RCC 7860 (cell line): ENCODE results near the gene COP1.

ENCODE experiments used
- DNase-seq: peaks from one replicate; pipeline ENCODE4 v3.0.0-alpha.2; 2015; ENCODE audit warnings: low spot score
- FAIRE-seq: peaks from 2 replicates; lab custom pipeline; 2012; peaks lifted over from hg19 to GRCh38; lab: Jason Lieb, UNC

The COP1 gene

DNA sequence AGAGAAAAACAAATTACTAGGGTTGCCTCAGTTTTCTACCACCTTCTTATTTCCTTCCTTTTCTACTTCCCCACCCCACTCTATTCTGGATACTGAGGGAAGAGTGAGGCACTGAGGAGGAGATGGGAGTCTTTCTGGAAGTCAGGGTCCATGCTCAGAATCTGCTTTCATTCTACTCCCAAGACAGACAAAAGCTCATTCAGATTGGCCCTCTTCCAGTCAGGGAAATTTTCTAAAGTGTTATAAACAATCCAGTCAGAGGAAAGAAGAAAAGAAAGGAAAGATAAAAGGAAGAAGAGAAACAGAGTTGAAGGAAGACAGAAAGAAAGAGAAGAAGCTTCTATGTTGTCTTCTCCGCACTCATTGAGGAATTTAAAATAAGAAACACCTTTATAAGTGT, 228.6 kb downstream of the COP1 start:
- no peak for DNase-seq
- FAIRE-seq = no peak

DNA sequence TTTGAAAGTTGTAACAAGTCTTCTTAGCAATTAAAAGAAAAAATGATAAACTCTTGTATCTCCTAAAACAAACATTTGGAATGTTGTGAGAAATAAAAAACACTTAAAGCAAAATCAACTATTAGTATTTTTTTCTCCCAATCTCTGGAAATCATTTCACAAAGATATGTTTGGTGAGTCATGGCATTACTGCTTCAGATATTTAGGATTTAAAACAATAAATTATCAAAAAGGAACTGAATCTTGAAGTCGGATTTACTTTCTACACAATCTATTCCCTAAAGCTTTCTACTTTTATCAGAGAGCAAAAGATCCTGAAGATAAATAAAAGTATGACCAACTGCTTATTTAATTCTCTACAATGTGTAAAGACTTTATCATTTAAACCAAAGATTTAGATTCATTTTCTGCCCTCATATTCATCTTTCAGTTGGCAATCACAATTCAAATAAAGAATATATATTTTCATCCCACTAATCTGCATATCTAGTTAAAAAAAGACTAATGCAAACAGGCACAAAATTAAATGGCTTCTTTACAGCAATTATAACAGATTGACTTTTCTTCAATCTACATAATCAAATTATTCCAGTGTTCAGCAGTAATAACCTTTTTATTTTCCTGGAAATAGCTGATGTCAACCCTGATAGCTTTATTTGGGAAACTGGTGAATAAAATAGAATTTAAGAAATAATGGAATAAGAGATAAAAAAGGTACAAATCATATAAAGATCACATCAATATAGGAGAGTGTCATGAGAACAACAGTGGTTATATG, 230.0 kb downstream of the COP1 start:
- FAIRE-seq (no peak), DNase-seq (no peak)

DNA sequence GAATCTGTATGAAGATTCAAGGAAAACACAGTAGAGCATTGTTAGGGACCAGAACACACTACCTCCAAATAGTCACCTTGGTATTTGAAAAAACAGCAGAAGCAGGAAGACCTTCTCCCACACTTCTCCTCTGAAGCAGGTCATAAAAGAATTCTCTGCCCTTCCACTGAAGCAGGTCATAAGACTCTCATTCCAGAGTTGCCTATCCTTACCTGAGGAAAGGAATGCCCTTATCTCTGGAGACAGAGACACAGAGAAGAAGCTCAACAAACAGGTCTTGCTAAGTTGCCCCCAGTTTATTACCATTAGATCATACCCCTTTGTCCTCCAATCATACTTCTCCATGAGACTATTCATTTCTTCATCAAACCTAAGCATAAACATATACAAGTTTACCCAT, 237.9 kb downstream of the COP1 start:
- FAIRE-seq (no peak), DNase-seq (no peak)

DNA sequence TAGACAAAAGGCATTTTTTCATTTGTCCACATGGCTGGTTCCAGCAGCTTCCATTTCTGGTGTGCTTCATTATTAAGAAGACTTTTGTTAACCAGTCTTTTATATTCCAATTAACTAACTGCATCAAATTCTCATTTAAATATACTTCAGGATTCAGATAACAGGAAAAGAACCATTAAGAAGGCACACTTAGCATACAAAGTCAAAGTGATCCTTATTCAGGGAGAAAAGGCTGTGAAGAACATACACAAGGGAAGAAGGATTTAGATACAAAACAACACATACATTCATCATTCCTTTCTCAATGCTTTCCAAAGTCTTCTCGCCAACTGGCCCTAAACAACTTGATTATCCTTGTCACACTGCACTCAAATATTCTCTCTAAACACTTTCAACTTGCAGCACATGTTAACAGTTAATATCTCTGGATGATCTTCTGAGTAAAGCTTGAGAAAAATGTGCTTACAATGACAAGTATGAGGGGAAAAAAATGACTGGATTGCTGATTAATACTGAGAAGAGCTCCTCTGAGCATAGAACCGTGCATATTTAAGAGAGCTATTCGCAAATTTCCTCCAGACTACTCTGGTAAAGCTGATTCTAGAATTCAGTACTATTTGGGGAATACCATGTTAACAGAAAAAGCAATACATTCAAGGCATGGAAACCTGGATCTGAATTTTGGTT, 238.5 kb downstream of the COP1 start:
- no peak for DNase-seq
- no peak for FAIRE-seq

DNA sequence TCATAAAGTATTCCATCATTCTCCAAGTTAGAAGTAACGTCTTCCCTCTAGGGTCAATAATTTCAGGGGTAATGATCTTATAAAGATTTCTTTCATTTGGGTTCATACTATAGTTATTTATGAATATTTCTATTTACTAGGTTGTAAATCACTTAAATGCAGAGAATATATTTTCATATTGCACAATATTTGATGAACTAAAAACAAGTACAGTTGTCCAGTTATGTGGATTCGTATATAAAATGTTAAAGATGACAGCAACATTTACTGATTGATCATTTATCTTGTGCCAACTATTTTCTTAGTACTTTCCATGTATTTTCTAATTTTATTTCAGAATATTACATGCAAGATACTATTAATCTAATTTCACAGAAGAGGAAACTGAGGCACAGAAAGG, 243.3 kb downstream of the COP1 start:
- no peak for FAIRE-seq
- DNase-seq = no peak

DNA sequence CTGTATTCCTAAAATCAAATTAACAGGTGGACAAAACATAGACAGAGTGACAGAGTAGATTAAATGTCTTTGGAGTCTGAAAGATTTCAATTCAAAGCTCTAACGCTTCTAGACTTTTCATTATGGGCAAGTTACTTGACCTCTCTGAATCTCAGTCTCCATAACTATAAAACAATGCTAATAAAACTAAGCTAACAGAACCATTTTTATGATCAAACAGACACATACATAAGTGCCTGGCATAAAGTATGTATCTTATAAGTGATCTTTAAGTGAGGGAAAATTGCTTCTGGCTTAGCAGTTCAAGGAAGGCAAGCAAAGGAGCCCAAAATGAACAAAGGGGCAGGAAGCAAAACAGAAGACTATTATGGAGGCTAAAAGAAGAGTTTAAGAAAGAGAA, 246.9 kb downstream of the COP1 start:
- no peak for FAIRE-seq
- DNase-seq = no peak

DNA sequence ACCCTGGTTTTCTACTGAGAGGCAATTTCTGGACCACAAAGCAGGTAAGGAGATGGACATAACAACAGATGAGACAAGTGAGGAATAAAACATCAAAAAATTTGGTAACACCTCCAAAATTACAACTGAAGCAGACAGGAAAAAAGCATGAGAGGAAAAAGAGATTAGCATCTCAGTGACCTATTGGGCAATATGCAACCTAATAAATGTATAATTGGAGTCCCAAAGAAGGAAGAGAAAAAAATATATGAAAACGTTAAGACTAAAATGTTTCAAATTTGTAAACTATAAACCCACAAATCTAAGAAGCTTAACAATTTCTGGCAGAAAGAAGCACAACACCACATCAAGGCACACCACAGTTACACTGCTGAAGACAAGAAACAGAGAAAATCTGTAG, 255.5 kb downstream of the COP1 start:
- FAIRE-seq (no peak), DNase-seq (no peak)

DNA sequence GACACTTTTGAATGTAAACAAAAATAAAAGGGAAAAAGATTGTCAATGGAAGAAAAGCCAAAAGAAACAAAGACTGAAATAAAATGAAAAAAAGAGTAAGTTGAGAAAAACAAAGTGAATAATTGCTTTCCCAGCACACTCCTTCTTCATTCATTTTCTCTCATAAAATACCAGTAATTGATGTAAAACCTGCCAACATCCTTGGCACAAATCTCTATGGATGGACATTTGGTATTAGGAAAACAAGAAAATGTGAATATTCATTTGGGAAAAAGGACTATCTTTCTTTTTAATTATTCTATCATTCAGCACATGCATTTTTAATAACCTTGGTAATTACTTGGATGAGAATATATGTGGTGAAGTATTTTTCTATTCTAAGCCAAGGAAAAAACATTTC, 259.3 kb downstream of the COP1 start:
- DNase-seq (no peak), FAIRE-seq (no peak)

DNA sequence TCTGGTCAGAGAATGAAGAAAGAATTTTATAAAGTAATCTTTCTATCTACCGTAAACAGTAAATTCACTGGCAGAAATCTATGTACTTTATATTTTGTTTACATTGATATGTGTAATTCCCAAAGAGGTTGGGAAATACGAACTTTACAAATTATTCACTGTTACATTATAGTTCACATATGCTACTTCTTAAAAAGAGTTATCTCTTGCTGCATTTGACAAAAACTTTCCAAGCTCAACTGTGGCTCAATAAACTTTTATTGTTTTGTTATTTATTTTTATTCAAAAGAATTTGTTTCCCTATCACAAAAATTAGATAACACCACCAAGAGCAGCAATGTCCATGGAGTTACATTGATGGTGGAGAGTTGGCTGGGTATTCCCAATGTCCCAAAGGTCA, 262.5 kb downstream of the COP1 start:
- DNase-seq (no peak), FAIRE-seq (no peak)

DNA sequence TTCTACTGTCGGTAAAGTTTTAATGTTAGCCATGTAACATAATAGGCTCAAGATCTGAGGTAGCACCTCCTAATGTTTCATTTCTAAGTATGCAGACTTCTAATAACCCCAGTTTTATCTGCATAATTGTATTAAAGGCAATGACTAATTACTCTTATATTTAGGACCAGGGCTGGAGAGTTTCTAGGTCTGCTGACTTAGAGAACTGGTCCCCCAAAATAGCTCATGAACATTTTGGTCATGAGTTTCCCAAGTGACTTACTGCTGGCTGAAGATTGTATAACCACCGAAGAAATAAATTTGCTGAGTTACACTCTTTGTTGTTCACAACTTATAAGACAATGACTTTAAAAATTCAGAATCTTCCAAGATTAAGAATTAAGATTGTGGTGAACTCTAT, 265.9 kb downstream of the COP1 start:
- DNase-seq (no peak), FAIRE-seq (no peak)

DNA sequence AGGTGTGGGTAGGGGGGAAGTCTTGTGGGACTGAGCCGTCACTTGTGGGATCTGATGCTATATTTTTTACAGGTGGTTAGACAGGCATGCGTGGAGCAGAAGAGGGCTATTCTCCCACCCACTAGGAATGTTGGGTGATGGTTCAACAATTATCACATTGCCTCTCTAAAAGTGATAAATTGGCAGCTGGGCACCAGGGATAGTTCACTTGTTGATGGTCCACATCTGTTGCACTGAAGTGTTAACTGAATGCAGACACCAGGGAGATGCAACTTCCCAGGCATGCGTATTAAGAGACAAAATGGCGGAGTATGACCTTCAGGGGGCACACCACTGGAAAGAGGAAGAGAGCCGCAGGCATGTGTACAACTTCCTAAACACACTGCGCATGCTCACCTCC, 270.4 kb downstream of the COP1 start:
- DNase-seq (no peak), FAIRE-seq (no peak)

DNA sequence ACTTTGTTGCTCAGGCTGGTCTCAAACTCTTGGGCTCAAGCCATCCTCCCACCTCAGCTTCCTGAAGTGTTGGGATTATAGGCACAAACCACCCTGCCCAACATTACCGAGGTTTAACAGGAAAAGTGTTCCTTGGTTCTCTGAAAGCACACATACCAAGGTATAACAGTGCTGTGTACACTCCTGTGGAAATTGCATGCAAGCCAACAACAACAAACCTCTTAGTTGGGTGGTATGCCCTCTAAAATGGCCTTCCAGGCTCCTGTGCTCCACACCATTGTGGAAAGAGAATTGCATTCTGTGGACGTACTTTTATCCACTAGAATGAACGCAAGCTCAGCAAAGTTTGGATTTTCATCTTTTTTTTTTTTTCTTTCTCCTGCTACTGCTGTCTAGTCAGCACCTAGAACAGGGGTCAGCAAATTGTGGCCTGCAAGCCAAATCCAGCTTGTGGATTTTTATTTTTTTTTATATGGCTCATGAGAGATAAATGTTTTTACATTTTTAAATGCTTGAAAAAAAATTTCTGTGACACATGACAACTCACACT, 271.4 kb downstream of the COP1 start:
- no peak for FAIRE-seq

DNA sequence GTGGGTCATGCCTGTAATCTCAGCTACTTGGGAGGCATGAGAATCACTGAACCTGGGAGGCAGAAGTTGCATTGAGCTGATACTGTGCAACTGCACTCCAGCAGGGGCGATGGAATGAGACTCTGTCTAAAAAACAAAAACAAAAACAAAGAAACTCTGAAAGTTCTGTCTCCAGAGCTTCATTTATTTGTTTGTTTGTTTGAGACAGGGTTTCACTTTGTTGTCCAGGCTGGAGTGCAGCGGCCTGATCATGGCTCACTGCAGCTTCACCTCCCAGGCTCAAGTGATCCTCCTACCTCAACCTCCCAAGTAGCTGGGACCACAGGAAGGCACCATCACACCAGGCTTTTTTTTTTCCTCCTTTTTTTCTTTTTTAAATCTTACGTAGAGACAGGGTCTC, 271.9 kb downstream of the COP1 start:
- DNase-seq = no peak
- FAIRE-seq = no peak

More for the DNA sequence above, 271.4 kb downstream of the COP1 start:
- no peak for DNase-seq

DNA sequence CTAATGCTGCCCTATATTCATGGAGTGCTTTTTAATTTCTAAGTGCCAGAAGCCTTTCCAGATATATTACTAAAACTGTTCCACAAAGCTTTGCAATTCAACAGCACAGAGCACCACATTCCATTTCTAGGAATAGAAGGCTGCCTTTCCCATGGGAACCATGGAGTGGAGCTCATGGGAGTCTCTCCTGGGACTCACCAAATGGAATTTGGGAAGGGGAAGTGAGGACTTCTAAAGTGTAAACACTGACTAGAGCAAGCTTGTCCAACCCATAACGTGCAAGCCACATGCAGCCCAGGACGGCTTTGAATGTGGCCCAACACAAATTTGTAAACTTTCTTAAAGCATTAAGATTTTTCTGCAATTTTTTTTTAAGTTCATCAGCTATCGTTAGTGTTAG, 273.3 kb downstream of the COP1 start:
- DNase-seq = no peak
- FAIRE-seq = no peak

DNA sequence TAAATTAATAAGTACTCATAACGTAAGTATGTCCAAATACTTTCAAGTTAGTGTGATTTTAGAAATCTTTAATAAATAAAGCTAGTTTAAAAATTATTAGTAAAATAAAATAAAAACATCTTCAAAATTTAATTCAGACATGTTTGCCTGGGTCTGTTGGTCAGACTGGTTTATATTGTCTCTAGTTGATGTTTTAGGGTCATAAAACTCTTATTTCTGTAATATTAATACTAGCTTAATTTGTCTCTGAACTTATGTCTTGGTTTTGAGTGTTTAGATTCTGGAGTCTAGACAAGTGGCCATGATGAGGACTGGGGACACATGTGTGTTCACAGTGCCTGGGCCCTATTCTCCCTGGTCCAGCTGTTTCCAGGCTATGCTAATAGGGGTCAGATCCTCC, 279.1 kb downstream of the COP1 start:
- FAIRE-seq (no peak), DNase-seq (no peak)

DNA sequence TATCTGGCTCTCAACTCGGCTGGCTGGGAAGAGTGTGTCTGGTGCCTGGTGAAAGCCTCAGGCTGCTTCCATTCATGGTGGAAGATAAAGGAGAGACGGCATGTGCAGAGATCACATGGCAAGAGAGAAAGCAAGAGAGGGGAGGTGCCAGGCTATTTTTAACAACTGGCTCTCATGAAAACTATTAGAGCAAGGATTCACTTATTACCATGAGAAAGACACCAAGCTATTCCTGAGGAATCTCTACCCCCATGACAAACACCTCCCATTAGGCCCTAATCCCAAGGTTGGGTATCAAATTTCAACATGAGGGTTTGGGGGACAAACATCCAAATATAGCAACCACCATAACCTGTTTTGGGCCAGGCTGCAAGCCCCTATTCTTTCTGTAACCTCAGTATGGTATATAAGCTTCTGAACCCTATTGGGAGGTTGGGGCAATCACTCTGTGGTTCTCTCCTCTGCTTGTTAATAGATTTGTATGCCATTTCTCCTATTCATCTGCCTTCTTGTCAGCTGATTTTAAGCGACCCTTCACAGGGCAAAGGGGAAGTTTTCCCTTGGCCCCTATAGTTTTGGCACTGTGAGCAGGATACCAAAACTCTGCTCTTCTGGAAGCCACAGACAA, 284.7 kb downstream of the COP1 start:
- DNase-seq (no peak), FAIRE-seq (no peak)

DNA sequence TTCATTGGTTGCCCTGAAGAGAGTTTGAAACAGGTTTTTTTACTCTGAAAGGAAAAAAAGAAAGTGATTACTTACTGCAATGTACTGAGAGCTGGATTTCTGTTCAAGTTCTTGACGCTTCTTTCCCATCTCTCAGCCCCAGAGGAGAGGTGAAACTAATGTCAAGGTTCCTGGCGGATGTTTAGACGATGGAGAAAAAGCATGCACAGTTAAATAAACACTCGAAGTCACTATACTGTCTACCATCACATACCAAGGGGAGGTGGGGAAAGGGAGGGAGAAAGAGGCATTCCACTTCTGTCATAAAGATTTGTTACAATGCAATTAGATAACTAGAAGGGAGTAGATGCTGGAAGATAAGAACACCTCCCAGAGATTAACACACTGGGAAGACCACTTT, 286.7 kb downstream of the COP1 start:
- DNase-seq = no peak
- no peak for FAIRE-seq

DNA sequence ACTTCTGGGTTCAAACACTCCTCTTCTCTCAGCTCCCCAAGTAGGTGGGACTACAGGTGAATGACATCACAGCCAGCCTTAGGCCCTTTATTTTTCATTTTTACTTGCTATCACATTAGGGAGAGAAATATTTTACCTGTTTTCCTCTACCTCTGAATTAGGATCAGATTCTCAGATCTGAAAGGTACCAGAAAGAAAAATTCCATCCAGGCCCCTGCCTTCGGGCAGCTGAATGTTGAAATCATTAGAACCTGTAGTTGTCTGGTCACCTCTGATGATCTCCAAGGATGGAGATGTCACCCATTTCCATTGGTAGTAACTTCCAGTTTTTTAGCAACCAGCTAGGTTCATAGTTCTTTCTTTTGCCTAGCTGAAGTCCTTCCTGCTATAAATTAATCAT, 288.1 kb downstream of the COP1 start:
- no peak for DNase-seq

DNA sequence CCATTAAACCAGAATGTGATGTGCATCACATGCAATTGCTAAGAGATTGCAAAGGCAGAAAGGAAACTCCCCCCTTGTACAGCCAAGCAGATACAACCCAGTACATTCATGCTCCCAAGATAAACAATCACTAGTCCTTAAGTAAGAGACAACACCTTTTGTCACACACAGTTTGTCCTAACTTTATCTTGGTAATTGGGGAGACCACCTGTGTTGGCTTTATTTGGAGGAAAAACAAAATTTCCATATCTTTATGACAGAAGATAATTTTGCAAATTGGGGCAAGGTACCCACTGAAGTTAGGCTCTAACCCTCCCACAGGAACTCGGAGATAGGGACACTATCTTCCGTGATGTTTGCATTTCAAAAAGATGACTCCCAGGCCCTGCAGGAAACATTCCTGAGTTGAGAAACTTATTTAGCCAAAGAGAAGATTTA, 288.7 kb downstream of the COP1 start:
- FAIRE-seq (no peak), DNase-seq (no peak)

More for the DNA sequence above, 288.1 kb downstream of the COP1 start:
- FAIRE-seq = no peak

DNA sequence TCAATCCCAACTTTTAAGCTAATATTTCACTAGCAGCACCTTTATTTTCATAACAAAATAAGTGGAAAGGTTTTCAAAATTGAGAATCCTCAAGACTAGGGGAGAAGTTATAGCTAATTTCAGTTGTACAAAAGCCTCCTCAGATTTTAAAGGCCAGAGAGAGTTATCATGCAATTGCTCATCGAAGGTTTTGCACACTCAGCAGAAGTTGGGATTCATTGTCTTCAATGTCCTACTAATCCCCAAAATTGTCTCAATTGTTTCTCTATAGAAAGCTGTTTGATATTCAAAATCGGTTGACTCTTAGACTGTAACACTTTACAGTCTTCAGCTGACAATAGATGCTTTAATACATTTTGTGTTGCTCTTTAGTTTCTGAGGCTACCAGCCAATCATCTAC, 293.0 kb downstream of the COP1 start:
- DNase-seq = no peak
- FAIRE-seq = no peak

DNA sequence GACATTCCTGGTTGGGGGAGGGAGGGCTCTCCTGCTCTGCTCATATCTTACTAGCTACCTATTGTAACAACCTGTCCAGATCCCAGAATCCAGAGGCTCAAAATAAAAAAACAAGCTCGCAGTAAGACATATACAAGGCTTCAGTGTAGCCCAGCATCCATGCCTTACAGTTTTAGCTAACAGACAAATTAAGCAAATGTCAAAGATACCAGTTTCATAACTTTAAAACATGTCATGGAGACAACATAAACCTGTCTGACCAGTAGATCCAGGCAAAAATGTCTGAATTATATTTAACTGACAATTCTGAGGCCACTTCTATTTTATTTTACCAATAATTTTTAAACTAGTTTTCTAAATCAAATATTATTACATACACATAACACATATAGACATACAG, 295.9 kb downstream of the COP1 start:
- DNase-seq (no peak), FAIRE-seq (no peak)

DNA sequence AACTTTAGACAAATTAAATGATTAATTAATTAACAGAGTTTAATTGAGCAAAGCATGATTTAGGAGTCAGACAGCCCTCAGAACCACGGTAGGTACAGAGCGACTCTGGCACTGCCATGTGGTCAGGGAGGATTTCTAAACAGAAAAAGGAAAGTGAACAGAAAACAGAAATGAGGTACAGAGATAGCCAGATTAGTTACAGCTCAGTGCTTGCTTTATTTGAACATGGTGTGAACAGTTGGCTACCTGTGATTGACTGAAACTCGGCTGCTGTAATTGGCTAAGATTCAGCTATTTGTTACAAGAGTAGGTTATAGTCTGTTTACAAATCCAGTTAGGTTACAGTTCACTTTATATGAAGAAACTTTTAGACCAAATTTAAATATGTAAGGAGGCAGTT, 300.7 kb downstream of the COP1 start:
- FAIRE-seq = no peak

More for the DNA sequence above, 300.7 kb downstream of the COP1 start:
- DNase-seq = no peak
